ENCODE data around the gene PPM1H. TPM values are rescaled to one million over a fixed set of nuclear protein-coding genes. Genes with fewer than 3 reads are reported as not detected.
A peak's percentile ranks its signal among the peaks of the same experiment; 100 is the strongest.

The PPM1H gene
- total RNA-seq, 1 donor from 2014 or later = 15.7 TPM

- Mint-ChIP-seq H3K27ac (peak overlapping the region; percentile 73), H3K4me3 (no peak overlapping the region), H3K4me1 (peaks cover 58% of the 10 kb centered on the region), H3K9me3 (no peaks in the 10 kb centered on the region), H3K36me3 (peaks cover 2% of the 10 kb centered on the region), H3K27me3 (ENCODE audit: low read depth) (no peaks in the 10 kb centered on the region)
- DNase-seq (ENCODE audit: low spot score in 2 of 2, unreplicated experiment in 2 of 2) = no peak
- TF ChIP-seq CTCF (IDR thresholded peaks at IDR 0.05; ENCODE audit: unreplicated experiment) = no peak
Observed at GRCh38 chr12:62716866-62717525, 218.0 kb downstream of the PPM1H start.

GRCh38 chr12:62716037-62716436 lies 218.9 kb downstream of the PPM1H start:
- H3K36me3 Mint-ChIP-seq = peaks cover 2% of the 10 kb centered on the region
- no peak for DNase-seq (ENCODE audit: low spot score in 2 of 2, unreplicated experiment in 2 of 2)
- H3K27me3 Mint-ChIP-seq (ENCODE audit: low read depth) = no peaks in the 10 kb centered on the region
- H3K9me3 Mint-ChIP-seq = no peaks in the 10 kb centered on the region
- no peak for TF ChIP-seq CTCF (IDR thresholded peaks at IDR 0.05; ENCODE audit: unreplicated experiment)
- H3K4me1 Mint-ChIP-seq = peaks cover 62% of the 10 kb centered on the region
- no peak overlapping the region for H3K4me3 Mint-ChIP-seq
- no peak overlapping the region for H3K27ac Mint-ChIP-seq

GRCh38 chr12:62714774-62715721 lies 219.9 kb downstream of the PPM1H start:
- H3K36me3 Mint-ChIP-seq = peaks cover 2% of the 10 kb centered on the region
- H3K27ac Mint-ChIP-seq = peak overlapping the region; percentile 75
- DNase-seq (ENCODE audit: low spot score in 2 of 2, unreplicated experiment in 2 of 2) = no peak
- TF ChIP-seq CTCF (IDR thresholded peaks at IDR 0.05; ENCODE audit: unreplicated experiment) = no peak
- peaks cover 52% of the 10 kb centered on the region for H3K4me1 Mint-ChIP-seq
- H3K9me3 Mint-ChIP-seq = no peaks in the 10 kb centered on the region
- no peaks in the 10 kb centered on the region for H3K27me3 Mint-ChIP-seq (ENCODE audit: low read depth)
- H3K4me3 Mint-ChIP-seq = no peak overlapping the region

GRCh38 chr12:62714181-62714773 lies 220.7 kb downstream of the PPM1H start:
- Mint-ChIP-seq H3K36me3 (peaks cover 1% of the 10 kb centered on the region), H3K4me1 (peaks cover 53% of the 10 kb centered on the region), H3K4me3 (no peak overlapping the region), H3K27ac (peak overlapping the region; percentile 75), H3K27me3 (ENCODE audit: low read depth) (no peaks in the 10 kb centered on the region), H3K9me3 (no peaks in the 10 kb centered on the region)
- no peak for DNase-seq (ENCODE audit: low spot score in 2 of 2, unreplicated experiment in 2 of 2)
- TF ChIP-seq CTCF (IDR thresholded peaks at IDR 0.05; ENCODE audit: unreplicated experiment) = no peak

GRCh38 chr12:62713723-62714122 lies 221.2 kb downstream of the PPM1H start:
- H3K27me3 Mint-ChIP-seq (ENCODE audit: low read depth) = no peaks in the 10 kb centered on the region
- H3K27ac Mint-ChIP-seq = no peak overlapping the region
- no peaks in the 10 kb centered on the region for H3K9me3 Mint-ChIP-seq
- no peak overlapping the region for H3K4me3 Mint-ChIP-seq
- H3K4me1 Mint-ChIP-seq = peaks cover 54% of the 10 kb centered on the region
- H3K36me3 Mint-ChIP-seq = no peaks in the 10 kb centered on the region
- TF ChIP-seq CTCF (IDR thresholded peaks at IDR 0.05; ENCODE audit: unreplicated experiment) = no peak
- DNase-seq (ENCODE audit: low spot score in 2 of 2, unreplicated experiment in 2 of 2) = no peak
